Ascending aorta (tissue), 2 donors: ENCODE measurements around the gene RPSA. TPM values are rescaled to one million over a fixed set of nuclear protein-coding genes. Genes with fewer than 3 reads are reported as not detected.
"Not testable (repeated sequence)": the region's sequence is repeated elsewhere in the genome, so short reads cannot be mapped to it uniquely, and the experiment has no call there.

Experiments
- DNase-seq, 2 donors: peaks; one replicate each; pipeline ENCODE4 v3.0.0-alpha.2; 2019; ENCODE audit warnings: low spot score in 2 of 2
- H3K27ac ChIP-seq, 2 donors: fragments of 200-600 bp; sonication (generic); one replicate each; pipeline ENCODE4 v1.5.1; 2016 to 2017; ENCODE audit warnings: mild to moderate bottlenecking in 1 of 2
- H3K27me3 ChIP-seq: fragments of 200-600 bp; sonication (generic); one replicate; pipeline ENCODE4 v1.5.1; 2017
- H3K36me3 ChIP-seq, 2 donors: fragments of 200-600 bp; sonication (generic); one replicate each; pipeline ENCODE4 v1.5.1; 2016
- H3K4me1 ChIP-seq, 2 donors: fragments of 200-600 bp; sonication (generic); one replicate each; pipeline ENCODE4 v1.5.1; 2016 to 2017; ENCODE audit warnings: mild to moderate bottlenecking in 1 of 2
- H3K4me3 ChIP-seq, 2 donors: fragments of 200-600 bp; sonication (generic); one replicate each; pipeline ENCODE4 v1.5.1; 2016 to 2017; ENCODE audit warnings: mild to moderate bottlenecking in 1 of 2
- H3K9me3 ChIP-seq, 2 donors: fragments of 200-600 bp; sonication (generic); one replicate each; pipeline ENCODE4 v1.5.1; 2016
- CTCF ChIP-seq, 3 experiments: fragments of 200-600 bp in 2 of 3; fragments of 450-650 bp in 1 of 3; sonication (generic) in 2 of 3; IDR thresholded peaks; one replicate each; pipeline ENCODE4 v1.5.1; 2016 to 2019; ENCODE audit warnings: antibody characterized with exemption in 3 of 3, mild to moderate bottlenecking in 1 of 3, moderate library complexity in 1 of 3
- intact Hi-C: fragments of 100-400 bp; cut with DNase I; formaldehyde crosslinking; loops from one replicate; pipeline ENCODE4 v1.15.1; 2023
- total RNA-seq: library from RNA; depleted of rRNA; stranded (reverse); fragments of >200 nt; gene quantifications from one replicate; pipeline ENCODE4 v1.1.0, GENCODE V29; 2016

The RPSA gene
- total RNA-seq, 1 donor from 2014 or later, result 745 TPM

GRCh38 chr3:39412668-39413260 lies 6.2 kb downstream of the RPSA start:
- H3K36me3 ChIP-seq, result peaks cover 39 to 64% of the 10 kb centered on the region in 2 donors
- H3K27ac ChIP-seq, result no peak overlapping the region
- no peak for TF ChIP-seq CTCF (IDR thresholded peaks at IDR 0.05)
- no peaks in the 10 kb centered on the region for H3K27me3 ChIP-seq
- no peaks in the 10 kb centered on the region for H3K9me3 ChIP-seq
- no peak overlapping the region for H3K4me3 ChIP-seq
- peaks cover 0 to 9% of the 10 kb centered on the region in 2 donors for H3K4me1 ChIP-seq
- no peak for DNase-seq
- intact Hi-C loops, result no loop called here

- Histone ChIP-seq H3K9me3 (no peaks in the 10 kb centered on the region), H3K27me3 (no peaks in the 10 kb centered on the region), H3K4me3 (no peak overlapping the region), H3K4me1 (no peaks in the 10 kb centered on the region), H3K27ac (no peak overlapping the region), H3K36me3 (peaks cover 39 to 57% of the 10 kb centered on the region in 2 donors)
- intact Hi-C loops, result no loop called here
- no peak for DNase-seq
- no peak for TF ChIP-seq CTCF (IDR thresholded peaks at IDR 0.05)
Observed at GRCh38 chr3:39413691-39414420, 7.3 kb downstream of the RPSA start.

- DNase-seq, result no peak
- no peaks in the 10 kb centered on the region for H3K9me3 ChIP-seq
- intact Hi-C loops, result no loop called here
- H3K36me3 ChIP-seq, result peaks cover 36 to 53% of the 10 kb centered on the region in 2 donors
- H3K27ac ChIP-seq, result no peak overlapping the region
- no peaks in the 10 kb centered on the region for H3K27me3 ChIP-seq
- no peak for TF ChIP-seq CTCF (IDR thresholded peaks at IDR 0.05)
- no peak overlapping the region for H3K4me3 ChIP-seq
- H3K4me1 ChIP-seq, result no peaks in the 10 kb centered on the region
Observed at GRCh38 chr3:39414421-39414907, 7.9 kb downstream of the RPSA start.

- intact Hi-C loops, H3K27ac ChIP-seq, H3K27me3 ChIP-seq, H3K4me3 ChIP-seq, H3K9me3 ChIP-seq, DNase-seq, H3K4me1 ChIP-seq: not testable (repeated sequence)
- H3K36me3 ChIP-seq, result peaks cover 31 to 45% of the 10 kb centered on the region in 2 donors
Observed at GRCh38 chr3:39415302-39415701, 8.8 kb downstream of the RPSA start.

GRCh38 chr3:39415983-39416382 lies 9.5 kb downstream of the RPSA start:
- no peaks in the 10 kb centered on the region for H3K27me3 ChIP-seq
- H3K36me3 ChIP-seq, result peaks cover 26 to 39% of the 10 kb centered on the region in 2 donors
- H3K4me3 ChIP-seq, result no peak overlapping the region
- no peaks in the 10 kb centered on the region for H3K9me3 ChIP-seq
- no peak overlapping the region for H3K27ac ChIP-seq
- intact Hi-C loops, result no loop called here
- H3K4me1 ChIP-seq, result no peaks in the 10 kb centered on the region
- TF ChIP-seq CTCF (IDR thresholded peaks at IDR 0.05), result no peak
- no peak for DNase-seq

GRCh38 chr3:39416998-39417397 lies 10.5 kb downstream of the RPSA start:
- DNase-seq, H3K4me1 ChIP-seq, H3K27me3 ChIP-seq, H3K27ac ChIP-seq, H3K9me3 ChIP-seq, intact Hi-C loops, H3K4me3 ChIP-seq: not testable (repeated sequence)
- peaks cover 17 to 29% of the 10 kb centered on the region in 2 donors for H3K36me3 ChIP-seq

GRCh38 chr3:39418556-39419225 lies 12.2 kb downstream of the RPSA start:
- H3K27ac ChIP-seq, H3K4me3 ChIP-seq, H3K4me1 ChIP-seq, H3K27me3 ChIP-seq, intact Hi-C loops, H3K9me3 ChIP-seq, DNase-seq: not testable (repeated sequence)
- peaks cover 7 to 12% of the 10 kb centered on the region in 2 donors for H3K36me3 ChIP-seq
